HepG2 (cell line): ENCODE data around the gene RETREG2. TPM values are rescaled to one million over a fixed set of nuclear protein-coding genes. Genes with fewer than 3 reads are reported as not detected.

Experiments used
- CEBPB ChIP-seq: IDR thresholded peaks from 2 replicates; pipeline ENCODE4 v1.6.1; 2011; ENCODE audit warnings: low read depth, low read length, improper control_type of control experiment, borderline replicate concordance
- FOXA3 ChIP-seq: IDR thresholded peaks from 2 replicates; pipeline ENCODE4 v1.6.1; 2016; ENCODE audit warnings: missing genetic modification reagents, missing compliant biosample characterization
- ISL2 ChIP-seq: sonication (generic); formaldehyde crosslinking; IDR thresholded peaks from 2 replicates; pipeline ENCODE4 v1.5.0; 2020; ENCODE audit warnings: missing genetic modification reagents
- NPAS2 ChIP-seq: sonication (generic); formaldehyde crosslinking; IDR thresholded peaks from 2 replicates; pipeline ENCODE4 v1.8.0; 2022; ENCODE audit warnings: mild to moderate bottlenecking, missing genetic modification reagents, borderline replicate concordance
- SAP130 ChIP-seq: IDR thresholded peaks from 2 replicates; pipeline ENCODE4 v1.6.1; 2016; ENCODE audit warnings: low read depth
- SKI ChIP-seq: fragments of 450-650 bp; IDR thresholded peaks from one replicate; pipeline ENCODE4 v1.6.1; 2018; ENCODE audit warnings: mild to moderate bottlenecking; ENCODE audit not compliant: partially characterized antibody
- SMAD9 ChIP-seq: sonication (generic); formaldehyde crosslinking; IDR thresholded peaks from 2 replicates; pipeline ENCODE4 v1.5.1; 2020; ENCODE audit warnings: mild to moderate bottlenecking, missing genetic modification reagents
- SSRP1 ChIP-seq: IDR thresholded peaks from 2 replicates; pipeline ENCODE4 v1.6.1; 2016; ENCODE audit warnings: control low read depth
- STAT5B ChIP-seq: sonication (generic); formaldehyde crosslinking; IDR thresholded peaks from 2 replicates; pipeline ENCODE4 v1.4.0; 2020; ENCODE audit warnings: missing genetic modification reagents
- ZIK1 ChIP-seq: sonication (generic); formaldehyde crosslinking; IDR thresholded peaks from 2 replicates; pipeline ENCODE4 v1.5.0; 2020; ENCODE audit warnings: mild to moderate bottlenecking, low read depth, missing genetic modification reagents, borderline replicate concordance
- polyA plus RNA-seq, 8 experiments: library from polyadenylated mRNA; depleted of rRNA in 3 of 8; stranded (reverse) in 7 of 8; unstranded in 1 of 8; fragments of >200 nt; fragmentation: Illumina TruSeq in 4 of 8; extraction: Trizol in 4 of 8; gene quantifications; 2 replicates each; pipeline versions ENCODE4 v1.2.1 to v1.2.3, GENCODE V29; 2011 to 2016; ENCODE audit warnings: low read depth in 4 of 8, missing spikeins in 1 of 8, mixed read lengths in 1 of 8; ENCODE audit not compliant: insufficient read depth in 1 of 8
- total RNA-seq, 5 experiments: library from RNA; depleted of rRNA; stranded (reverse); fragments of >200 nt; fragmentation: Illumina TruSeq; extraction: Trizol; gene quantifications; 2 replicates each; pipeline ENCODE4 v1.2.3, GENCODE V29; 2016; ENCODE audit warnings: low read depth in 1 of 5
- TF ChIP-seq, protein P1 (sequence below): sonication (generic); formaldehyde crosslinking; IDR thresholded peaks from 2 replicates; pipeline ENCODE4 v1.5.1; 2020; ENCODE audit warnings: missing genetic modification reagents, mild to moderate bottlenecking, borderline replicate concordance
- TF ChIP-seq, protein P2 (sequence below): sonication (generic); formaldehyde crosslinking; IDR thresholded peaks from 2 replicates; pipeline ENCODE4 v1.8.0; 2022; ENCODE audit warnings: mild to moderate bottlenecking, missing genetic modification reagents, moderate library complexity
- TF ChIP-seq, protein P3 (sequence below): IDR thresholded peaks from 2 replicates; pipeline ENCODE4 v1.6.1; 2016
- TF ChIP-seq, protein P4 (sequence below): sonication (generic); formaldehyde crosslinking; IDR thresholded peaks from 2 replicates; pipeline ENCODE4 v1.4.0; 2020; ENCODE audit warnings: mild to moderate bottlenecking, low read depth, missing genetic modification reagents
- TF ChIP-seq, protein P5 (sequence below): sonication (generic); formaldehyde crosslinking; IDR thresholded peaks from 2 replicates; pipeline ENCODE4 v1.8.0; 2022; ENCODE audit warnings: missing genetic modification reagents, low read depth, mild to moderate bottlenecking, borderline replicate concordance
- TF ChIP-seq, protein P6 (sequence below): sonication (generic); formaldehyde crosslinking; IDR thresholded peaks from 2 replicates; pipeline ENCODE4 v1.4.0; 2020; ENCODE audit warnings: low read depth, missing genetic modification reagents
- TF ChIP-seq, protein P7 (sequence below): sonication (generic); formaldehyde crosslinking; IDR thresholded peaks from 2 replicates; pipeline ENCODE4 v1.8.0; 2022; ENCODE audit warnings: missing genetic modification reagents, mild to moderate bottlenecking, inconsistent platforms, borderline replicate concordance

Gene RETREG2
- total and polyA plus RNA-seq, 2 of the 13 experiments (the other 11 are each of a cell fraction or from before 2014, with no cell fraction given): 86.0 to 134 TPM

DNA sequence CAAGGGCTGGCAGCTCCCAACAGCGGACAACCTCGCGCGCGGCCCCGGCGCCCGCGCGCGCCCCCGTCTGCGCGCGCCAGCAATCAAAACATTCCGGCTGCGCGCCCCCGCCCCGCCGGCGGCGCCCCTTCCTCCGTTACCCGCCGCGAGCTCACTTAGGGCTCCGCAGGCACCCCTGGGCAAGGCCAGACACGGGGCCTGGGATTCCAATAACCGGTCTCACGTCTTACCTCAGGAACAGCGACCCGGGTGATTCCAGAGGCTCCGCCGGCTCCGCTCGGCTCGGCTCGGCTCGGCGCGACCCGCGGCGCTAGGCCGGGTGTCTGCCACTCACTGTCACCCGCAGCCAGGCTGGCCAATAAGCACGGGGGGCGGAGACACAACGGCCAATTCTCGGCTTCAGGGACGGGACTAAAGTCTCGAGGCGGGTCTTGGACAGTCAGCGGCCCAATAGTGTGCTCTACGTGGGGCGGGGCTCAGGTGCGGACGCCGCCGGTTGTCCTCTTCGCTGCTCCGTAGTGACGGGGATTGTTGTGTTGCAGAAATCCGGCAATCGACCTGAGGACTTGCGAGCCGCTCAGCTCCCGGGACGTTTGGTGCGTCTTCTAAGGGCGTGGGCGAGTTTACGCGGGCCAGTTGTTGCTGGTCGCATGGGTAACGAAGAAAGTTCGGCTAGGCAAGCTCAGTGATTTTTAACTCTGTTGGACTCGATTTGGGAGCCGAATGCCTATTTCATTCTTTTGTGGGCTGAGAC, 51.4 kb downstream of the RETREG2 start, which contains the start of the genes ANKZF1 and ATG9A (continued):
- TF ChIP-seq, protein P1, sequence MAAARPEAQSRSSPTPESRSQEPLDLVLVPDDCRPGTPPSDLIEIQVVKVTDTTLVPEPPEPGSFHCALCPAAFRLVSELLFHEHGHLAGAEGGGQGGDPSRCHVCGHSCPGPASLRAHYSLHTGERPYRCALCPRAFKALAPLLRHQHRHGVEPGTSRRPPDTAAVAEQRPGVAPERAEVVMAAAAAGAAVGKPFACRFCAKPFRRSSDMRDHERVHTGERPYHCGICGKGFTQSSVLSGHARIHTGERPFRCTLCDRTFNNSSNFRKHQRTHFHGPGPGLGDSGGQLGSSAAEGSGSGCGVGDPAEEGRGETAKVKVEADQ (CRISPR knock-in tag): peak; percentile 96; the same call in 1 of the 2 replicates
- TF ChIP-seq ZIK1 (CRISPR knock-in tag) (peak; percentile 61), FOXA3 (CRISPR knock-in tag) (0 out of 2 replicates have a peak, but pooled peaks have one; percentile 42), CEBPB (peak; percentile 75; the same call in 1 of the 2 replicates), SSRP1 (CRISPR knock-in tag) (peak; percentile 67; the same call in 1 of the 2 replicates), SKI (peak; percentile 87), SAP130 (CRISPR knock-in tag) (peak; percentile 94), ISL2 (CRISPR knock-in tag) (no peak), STAT5B (CRISPR knock-in tag) (no peak), SMAD9 (CRISPR knock-in tag) (peak; percentile 53; the same call in 1 of the 2 replicates), NPAS2 (no peak)
- TF ChIP-seq, protein P2, sequence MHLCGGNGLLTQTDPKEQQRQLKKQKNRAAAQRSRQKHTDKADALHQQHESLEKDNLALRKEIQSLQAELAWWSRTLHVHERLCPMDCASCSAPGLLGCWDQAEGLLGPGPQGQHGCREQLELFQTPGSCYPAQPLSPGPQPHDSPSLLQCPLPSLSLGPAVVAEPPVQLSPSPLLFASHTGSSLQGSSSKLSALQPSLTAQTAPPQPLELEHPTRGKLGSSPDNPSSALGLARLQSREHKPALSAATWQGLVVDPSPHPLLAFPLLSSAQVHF: 0 out of 2 replicates have a peak, but pooled peaks have one; percentile 37
- TF ChIP-seq, protein P3, sequence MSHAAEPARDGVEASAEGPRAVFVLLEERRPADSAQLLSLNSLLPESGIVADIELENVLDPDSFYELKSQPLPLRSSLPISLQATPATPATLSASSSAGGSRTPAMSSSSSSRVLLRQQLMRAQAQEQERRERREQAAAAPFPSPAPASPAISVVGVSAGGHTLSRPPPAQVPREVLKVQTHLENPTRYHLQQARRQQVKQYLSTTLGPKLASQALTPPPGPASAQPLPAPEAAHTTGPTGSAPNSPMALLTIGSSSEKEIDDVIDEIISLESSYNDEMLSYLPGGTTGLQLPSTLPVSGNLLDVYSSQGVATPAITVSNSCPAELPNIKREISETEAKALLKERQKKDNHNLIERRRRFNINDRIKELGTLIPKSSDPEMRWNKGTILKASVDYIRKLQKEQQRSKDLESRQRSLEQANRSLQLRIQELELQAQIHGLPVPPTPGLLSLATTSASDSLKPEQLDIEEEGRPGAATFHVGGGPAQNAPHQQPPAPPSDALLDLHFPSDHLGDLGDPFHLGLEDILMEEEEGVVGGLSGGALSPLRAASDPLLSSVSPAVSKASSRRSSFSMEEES (CRISPR knock-in tag): 0 out of 2 replicates have a peak, but pooled peaks have one; percentile 13
- TF ChIP-seq, protein P4, sequence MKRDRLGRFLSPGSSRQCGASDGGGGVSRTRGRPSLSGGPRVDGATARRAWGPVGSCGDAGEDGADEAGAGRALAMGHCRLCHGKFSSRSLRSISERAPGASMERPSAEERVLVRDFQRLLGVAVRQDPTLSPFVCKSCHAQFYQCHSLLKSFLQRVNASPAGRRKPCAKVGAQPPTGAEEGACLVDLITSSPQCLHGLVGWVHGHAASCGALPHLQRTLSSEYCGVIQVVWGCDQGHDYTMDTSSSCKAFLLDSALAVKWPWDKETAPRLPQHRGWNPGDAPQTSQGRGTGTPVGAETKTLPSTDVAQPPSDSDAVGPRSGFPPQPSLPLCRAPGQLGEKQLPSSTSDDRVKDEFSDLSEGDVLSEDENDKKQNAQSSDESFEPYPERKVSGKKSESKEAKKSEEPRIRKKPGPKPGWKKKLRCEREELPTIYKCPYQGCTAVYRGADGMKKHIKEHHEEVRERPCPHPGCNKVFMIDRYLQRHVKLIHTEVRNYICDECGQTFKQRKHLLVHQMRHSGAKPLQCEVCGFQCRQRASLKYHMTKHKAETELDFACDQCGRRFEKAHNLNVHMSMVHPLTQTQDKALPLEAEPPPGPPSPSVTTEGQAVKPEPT (CRISPR knock-in tag): peak; percentile 49; the same call in 1 of the 2 replicates
- TF ChIP-seq, protein P5, sequence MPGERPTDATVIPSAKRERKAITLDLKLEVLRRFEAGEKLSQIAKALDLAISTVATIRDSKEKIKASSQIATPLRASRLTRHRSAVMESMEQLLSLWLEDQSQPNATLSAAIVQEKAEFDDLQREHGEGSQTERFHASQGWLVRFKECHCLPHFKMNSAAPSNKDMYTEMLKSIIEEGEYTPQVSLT (CRISPR knock-in tag): no peak
- TF ChIP-seq, protein P6, sequence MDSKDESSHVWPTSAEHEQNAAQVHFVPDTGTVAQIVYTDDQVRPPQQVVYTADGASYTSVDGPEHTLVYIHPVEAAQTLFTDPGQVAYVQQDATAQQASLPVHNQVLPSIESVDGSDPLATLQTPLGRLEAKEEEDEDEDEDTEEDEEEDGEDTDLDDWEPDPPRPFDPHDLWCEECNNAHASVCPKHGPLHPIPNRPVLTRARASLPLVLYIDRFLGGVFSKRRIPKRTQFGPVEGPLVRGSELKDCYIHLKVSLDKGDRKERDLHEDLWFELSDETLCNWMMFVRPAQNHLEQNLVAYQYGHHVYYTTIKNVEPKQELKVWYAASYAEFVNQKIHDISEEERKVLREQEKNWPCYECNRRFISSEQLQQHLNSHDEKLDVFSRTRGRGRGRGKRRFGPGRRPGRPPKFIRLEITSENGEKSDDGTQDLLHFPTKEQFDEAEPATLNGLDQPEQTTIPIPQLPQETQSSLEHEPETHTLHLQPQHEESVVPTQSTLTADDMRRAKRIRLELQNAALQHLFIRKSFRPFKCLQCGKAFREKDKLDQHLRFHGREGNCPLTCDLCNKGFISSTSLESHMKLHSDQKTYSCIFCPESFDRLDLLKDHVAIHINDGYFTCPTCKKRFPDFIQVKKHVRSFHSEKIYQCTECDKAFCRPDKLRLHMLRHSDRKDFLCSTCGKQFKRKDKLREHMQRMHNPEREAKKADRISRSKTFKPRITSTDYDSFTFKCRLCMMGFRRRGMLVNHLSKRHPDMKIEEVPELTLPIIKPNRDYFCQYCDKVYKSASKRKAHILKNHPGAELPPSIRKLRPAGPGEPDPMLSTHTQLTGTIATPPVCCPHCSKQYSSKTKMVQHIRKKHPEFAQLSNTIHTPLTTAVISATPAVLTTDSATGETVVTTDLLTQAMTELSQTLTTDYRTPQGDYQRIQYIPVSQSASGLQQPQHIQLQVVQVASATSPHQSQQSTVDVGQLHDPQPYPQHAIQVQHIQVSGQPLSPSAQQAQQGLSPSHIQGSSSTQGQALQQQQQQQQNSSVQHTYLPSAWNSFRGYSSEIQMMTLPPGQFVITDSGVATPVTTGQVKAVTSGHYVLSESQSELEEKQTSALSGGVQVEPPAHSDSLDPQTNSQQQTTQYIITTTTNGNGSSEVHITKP (CRISPR knock-in tag): peak; percentile 49; the same call in 1 of the 2 replicates
- TF ChIP-seq, protein P7, sequence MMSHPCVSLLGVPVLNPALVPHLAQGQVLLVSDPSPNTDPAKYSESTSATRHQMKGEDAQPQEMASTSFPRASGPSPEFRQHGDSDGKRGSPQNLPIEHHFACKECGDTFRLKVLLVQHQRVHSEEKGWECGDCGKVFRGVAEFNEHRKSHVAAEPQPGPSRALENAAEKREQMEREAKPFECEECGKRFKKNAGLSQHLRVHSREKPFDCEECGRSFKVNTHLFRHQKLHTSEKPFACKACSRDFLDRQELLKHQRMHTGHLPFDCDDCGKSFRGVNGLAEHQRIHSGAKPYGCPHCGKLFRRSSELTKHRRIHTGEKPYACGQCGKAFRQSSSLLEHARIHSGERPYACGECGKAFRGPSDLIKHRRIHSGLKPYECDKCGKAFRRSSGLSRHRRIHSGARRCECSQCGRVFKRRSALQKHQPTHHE (CRISPR knock-in tag): peak; percentile 83; the same call in 1 of the 2 replicates
